Type B pancreatic cell (in vitro differentiated cells): ENCODE data around the gene PNMA6E. TPM values are rescaled to one million over a fixed set of nuclear protein-coding genes. Genes with fewer than 3 reads are reported as not detected.

ENCODE experiments used
- DNase-seq: peaks from one replicate; pipeline ENCODE4 v3.0.0; 2021; ENCODE audit warnings: mixed read lengths; ENCODE audit not compliant: unreplicated experiment; ENCODE audit errors: extremely low spot score
- H3K27ac Mint-ChIP-seq: 2 replicates; pipeline ENCODE4 v1.8.0; 2021; ENCODE audit warnings: mild to moderate bottlenecking, mixed read lengths
- H3K27me3 Mint-ChIP-seq: 2 replicates; pipeline ENCODE4 v1.8.0; 2021; ENCODE audit warnings: mixed read lengths
- H3K36me3 Mint-ChIP-seq: 2 replicates; pipeline ENCODE4 v1.8.0; 2021; ENCODE audit warnings: mixed read lengths
- H3K4me1 Mint-ChIP-seq: one replicate; pipeline ENCODE4 v1.8.0; 2021; ENCODE audit warnings: mixed read lengths; ENCODE audit not compliant: unreplicated experiment
- H3K4me3 Mint-ChIP-seq: 2 replicates; pipeline ENCODE4 v1.8.0; 2021; ENCODE audit warnings: mild to moderate bottlenecking, mixed read lengths
- H3K9me3 Mint-ChIP-seq: 2 replicates; pipeline ENCODE4 v1.8.0; 2021; ENCODE audit warnings: mixed read lengths
- total RNA-seq: library from RNA; stranded (reverse); gene quantifications from 2 replicates; pipeline ENCODE4 v1.2.1, GENCODE V29; 2021; ENCODE audit warnings: low replicate concordance
- TF ChIP-seq, protein P1 (sequence below): fragments of 200-600 bp; sonication (generic); conservative IDR thresholded peaks from 2 replicates; pipeline ENCODE4 v1.5.0; 2021; ENCODE audit warnings: antibody characterized with exemption, mild to moderate bottlenecking

Gene PNMA6E
- total RNA-seq, 1 donor from 2014 or later, result not detected

DNA sequence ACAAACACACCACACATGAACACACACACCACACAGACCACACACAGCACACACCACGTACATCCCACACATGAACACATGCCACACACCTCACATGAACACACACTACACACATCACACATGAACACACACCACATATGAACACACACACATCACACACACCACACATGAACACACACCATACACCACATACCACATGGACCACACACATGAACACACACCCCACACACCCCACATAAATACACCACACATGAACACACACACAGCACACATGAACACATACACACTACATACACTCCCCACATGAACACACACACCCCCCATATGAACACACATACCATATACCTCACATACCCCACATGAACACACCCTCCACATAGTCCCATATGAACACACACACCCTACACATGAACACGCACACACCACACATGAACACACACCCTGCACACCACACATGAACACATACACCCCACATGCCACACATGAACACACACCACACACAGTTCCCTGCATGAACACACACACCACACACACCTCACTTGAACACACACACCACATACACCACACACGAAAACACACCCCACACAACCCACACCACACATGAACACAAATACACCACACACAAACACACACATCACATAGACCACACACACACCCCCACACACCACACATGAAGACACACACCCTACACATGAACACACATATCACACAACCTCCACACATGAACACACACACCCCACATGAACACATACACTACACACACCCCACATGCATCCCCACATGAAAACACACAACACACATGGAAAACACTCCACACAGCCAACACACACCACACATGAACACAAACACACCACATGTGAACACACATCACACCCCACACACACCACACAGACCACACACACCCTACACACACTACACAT is 18.3 kb downstream of the PNMA6E start:
- Mint-ChIP-seq H3K4me1 (no peaks in the 10 kb centered on the region), H3K27me3 (no peaks in the 10 kb centered on the region), H3K9me3 (no peaks in the 10 kb centered on the region), H3K4me3 (no peak overlapping the region), H3K27ac (no peak overlapping the region), H3K36me3 (no peaks in the 10 kb centered on the region)
- TF ChIP-seq, protein P1, sequence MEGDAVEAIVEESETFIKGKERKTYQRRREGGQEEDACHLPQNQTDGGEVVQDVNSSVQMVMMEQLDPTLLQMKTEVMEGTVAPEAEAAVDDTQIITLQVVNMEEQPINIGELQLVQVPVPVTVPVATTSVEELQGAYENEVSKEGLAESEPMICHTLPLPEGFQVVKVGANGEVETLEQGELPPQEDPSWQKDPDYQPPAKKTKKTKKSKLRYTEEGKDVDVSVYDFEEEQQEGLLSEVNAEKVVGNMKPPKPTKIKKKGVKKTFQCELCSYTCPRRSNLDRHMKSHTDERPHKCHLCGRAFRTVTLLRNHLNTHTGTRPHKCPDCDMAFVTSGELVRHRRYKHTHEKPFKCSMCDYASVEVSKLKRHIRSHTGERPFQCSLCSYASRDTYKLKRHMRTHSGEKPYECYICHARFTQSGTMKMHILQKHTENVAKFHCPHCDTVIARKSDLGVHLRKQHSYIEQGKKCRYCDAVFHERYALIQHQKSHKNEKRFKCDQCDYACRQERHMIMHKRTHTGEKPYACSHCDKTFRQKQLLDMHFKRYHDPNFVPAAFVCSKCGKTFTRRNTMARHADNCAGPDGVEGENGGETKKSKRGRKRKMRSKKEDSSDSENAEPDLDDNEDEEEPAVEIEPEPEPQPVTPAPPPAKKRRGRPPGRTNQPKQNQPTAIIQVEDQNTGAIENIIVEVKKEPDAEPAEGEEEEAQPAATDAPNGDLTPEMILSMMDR, result no peak
- DNase-seq, result no peak

DNA sequence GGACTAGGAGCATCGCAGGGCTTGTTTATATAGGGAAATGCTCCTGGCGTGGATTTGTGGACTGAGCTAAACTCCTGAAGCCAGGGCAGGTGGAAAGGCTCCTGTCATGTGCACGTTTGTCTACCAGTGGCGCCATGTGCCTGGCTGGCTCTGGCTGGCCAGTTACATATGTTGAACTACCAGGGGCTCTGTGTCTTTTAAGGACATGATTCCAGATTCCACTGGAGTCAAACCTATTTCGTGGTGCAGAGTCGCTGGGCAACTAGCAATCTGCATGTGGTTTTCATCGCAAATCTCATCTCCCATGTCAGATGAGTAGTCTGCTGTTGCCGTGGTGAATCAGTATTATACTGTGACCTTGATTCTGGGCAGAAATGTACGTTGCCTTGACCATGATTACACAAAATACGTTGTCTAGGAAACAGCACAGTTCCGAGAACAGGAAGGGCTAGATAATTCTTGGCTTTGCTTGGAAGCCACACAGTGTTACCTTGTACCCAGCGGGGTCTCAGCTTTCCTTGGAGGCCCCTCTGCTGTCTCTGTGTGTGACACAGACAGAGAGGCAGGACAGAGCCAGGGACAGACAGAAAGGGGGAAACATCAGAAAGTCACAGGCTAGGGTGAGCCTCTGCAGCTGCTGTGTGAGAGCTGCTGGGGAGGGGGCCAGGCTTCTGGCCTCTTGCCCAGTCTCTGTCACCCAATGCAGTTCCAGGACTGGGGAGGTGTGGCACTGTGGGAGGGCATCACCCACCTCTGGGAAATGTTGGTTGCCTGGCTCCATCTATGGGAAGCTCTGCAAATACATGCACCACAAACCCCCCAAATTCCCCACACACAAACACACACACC is 19.2 kb downstream of the PNMA6E start:
- no peaks in the 10 kb centered on the region for H3K4me1 Mint-ChIP-seq
- H3K27ac Mint-ChIP-seq, result peak overlapping the region; percentile 45
- peaks cover 4% of the 10 kb centered on the region for H3K9me3 Mint-ChIP-seq
- no peaks in the 10 kb centered on the region for H3K36me3 Mint-ChIP-seq
- TF ChIP-seq, protein P1, result no peak
- DNase-seq, result no peak
- no peaks in the 10 kb centered on the region for H3K27me3 Mint-ChIP-seq
- H3K4me3 Mint-ChIP-seq, result peak overlapping the region; percentile 2

DNA sequence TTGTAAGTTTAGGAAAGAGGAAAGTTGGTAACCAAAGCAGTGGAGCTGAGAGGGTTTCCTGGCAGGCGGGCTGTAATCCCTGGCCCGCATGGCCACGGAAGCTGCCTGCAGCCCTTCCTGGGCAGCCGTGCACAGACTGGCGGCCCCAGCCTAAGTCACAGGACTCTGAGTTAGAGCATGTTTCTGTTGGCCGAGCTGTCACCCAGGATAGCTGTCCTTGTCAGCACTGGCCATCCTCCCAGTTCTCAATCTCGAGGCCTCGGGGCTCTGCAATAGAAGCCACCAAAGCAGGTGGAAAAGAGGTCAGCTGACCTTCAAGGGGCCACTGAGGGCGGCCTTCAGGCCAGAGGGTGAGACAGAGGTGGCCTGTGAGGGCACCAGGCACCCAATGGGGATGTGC is 20.5 kb downstream of the PNMA6E start:
- Mint-ChIP-seq H3K9me3 (peaks cover 10% of the 10 kb centered on the region), H3K27me3 (no peaks in the 10 kb centered on the region), H3K36me3 (no peaks in the 10 kb centered on the region), H3K27ac (no peak overlapping the region), H3K4me3 (no peak overlapping the region), H3K4me1 (no peaks in the 10 kb centered on the region)
- TF ChIP-seq, protein P1, result no peak
- DNase-seq, result no peak

DNA sequence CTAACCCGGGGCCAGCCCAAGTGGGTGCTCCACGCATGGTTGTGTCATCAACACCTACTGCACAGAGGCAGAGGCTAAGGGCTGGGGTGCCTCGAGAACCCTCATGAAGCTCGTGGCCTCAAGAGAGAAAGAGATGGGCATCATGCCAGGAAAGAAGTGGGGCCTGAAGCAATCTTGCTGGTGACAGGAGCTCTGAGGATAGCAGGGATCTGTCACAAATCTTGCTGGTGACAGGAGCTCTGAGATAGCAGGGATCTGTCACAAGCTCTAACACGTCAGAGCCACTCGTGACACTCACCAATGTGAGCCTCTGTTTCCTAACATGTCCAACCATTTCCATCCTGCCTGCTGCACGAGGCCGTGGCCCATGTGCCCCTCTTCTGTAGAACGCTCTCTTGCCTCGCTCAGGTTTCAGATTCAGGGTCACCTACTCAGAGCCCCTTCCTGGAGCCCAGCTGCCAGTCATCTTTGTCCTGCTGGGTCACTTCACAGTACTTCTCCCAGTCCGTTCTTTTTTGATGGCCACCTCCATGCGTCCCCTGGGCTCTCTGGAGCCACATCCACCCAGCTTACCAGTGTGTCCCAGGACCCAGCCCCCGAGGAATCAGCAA is 21.1 kb downstream of the PNMA6E start:
- H3K27me3 Mint-ChIP-seq, result no peaks in the 10 kb centered on the region
- no peaks in the 10 kb centered on the region for H3K36me3 Mint-ChIP-seq
- TF ChIP-seq, protein P1, result no peak
- H3K9me3 Mint-ChIP-seq, result peaks cover 10% of the 10 kb centered on the region
- no peak overlapping the region for H3K27ac Mint-ChIP-seq
- no peak for DNase-seq
- no peaks in the 10 kb centered on the region for H3K4me1 Mint-ChIP-seq
- H3K4me3 Mint-ChIP-seq, result no peak overlapping the region

DNA sequence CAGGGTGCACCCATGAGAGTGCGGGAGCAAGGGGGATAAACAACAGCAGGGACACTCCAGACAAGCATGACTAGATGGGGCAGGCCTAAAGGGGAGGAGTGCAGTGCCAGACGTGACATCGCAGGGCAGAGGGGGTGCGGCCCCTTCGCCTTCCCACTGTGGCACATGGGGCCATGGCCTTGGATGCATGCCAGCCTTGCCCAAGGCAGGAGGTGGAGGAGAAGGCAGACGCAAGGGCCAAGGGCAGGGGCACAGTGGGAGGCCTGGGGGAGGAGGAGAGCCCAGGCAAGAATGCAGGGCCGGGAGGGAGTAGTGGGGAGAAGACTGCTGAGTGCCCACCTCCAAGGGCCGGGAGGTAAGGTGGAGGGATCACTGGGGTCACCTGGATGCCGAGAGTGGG is 21.6 kb downstream of the PNMA6E start:
- TF ChIP-seq, protein P1, result no peak
- no peak for DNase-seq
- no peaks in the 10 kb centered on the region for H3K27me3 Mint-ChIP-seq
- no peaks in the 10 kb centered on the region for H3K36me3 Mint-ChIP-seq
- H3K9me3 Mint-ChIP-seq, result peaks cover 10% of the 10 kb centered on the region
- no peaks in the 10 kb centered on the region for H3K4me1 Mint-ChIP-seq
- H3K4me3 Mint-ChIP-seq, result no peak overlapping the region
- H3K27ac Mint-ChIP-seq, result no peak overlapping the region
